H1 (cell line): ENCODE results near the gene MYH7B. TPM values are rescaled to one million over a fixed set of nuclear protein-coding genes. Genes with fewer than 3 reads are reported as not detected.

Source experiments
- CBX8 ChIP-seq: fragments of 300-800, 300-1000 bp; sonication (generic); IDR thresholded peaks from 2 replicates; pipeline ENCODE4 v1.7.1; 2016; ENCODE audit warnings: low read depth, low read length, borderline replicate concordance
- EZH2 ChIP-seq: fragments of 200-600 bp; sonication (generic); IDR thresholded peaks from 2 replicates; pipeline ENCODE4 v1.7.1; 2012; ENCODE audit warnings: low read depth, mild to moderate bottlenecking, moderate library complexity, low read length, inconsistent platforms; ENCODE audit not compliant: severe bottlenecking
- MAFK ChIP-seq: IDR thresholded peaks from 2 replicates; pipeline ENCODE4 v1.6.1; 2012; ENCODE audit warnings: low read depth, mild to moderate bottlenecking, improper control_type of control experiment, low read length
- TEAD4 ChIP-seq: IDR thresholded peaks from 2 replicates; pipeline ENCODE4 v1.6.1; 2012; ENCODE audit warnings: low read depth, low read length, inconsistent platforms, mixed read lengths
- polyA plus RNA-seq, 7 experiments: library from polyadenylated mRNA; depleted of rRNA in 3 of 7; stranded (reverse) in 5 of 7; unstranded in 2 of 7; fragments of >200 nt in 5 of 7; fragments of 200-250 nt in 2 of 7; gene quantifications; 1 replicate in 5 of 7; 2 replicates in 1 of 7; 4 replicates in 1 of 7; pipeline versions ENCODE4 v1.2.1 to v1.2.3, GENCODE V29; 2011 to 2013; ENCODE audit warnings: missing spikeins in 2 of 7, mixed read lengths in 2 of 7
- total RNA-seq: library from RNA; stranded (reverse); fragmentation: NEBNext Ultra II Directional; extraction: Animal tissue kit (Norgen Biotek cat#: 25700); gene quantifications from 2 replicates; pipeline ENCODE4 v1.2.1, GENCODE V29; 2021

Gene MYH7B
- total and polyA plus RNA-seq, 2 of the 8 experiments (the other 6 are each of a cell fraction or from before 2014, with no cell fraction given) = 0.15 to 0.30 TPM

- TF ChIP-seq CBX8 = no peak
- TF ChIP-seq TEAD4 = no peak
- no peak for TF ChIP-seq EZH2
- no peak for TF ChIP-seq MAFK
Measured at GRCh38 chr20:34925341-34925740, 30.3 kb upstream of the MYH7B start (continued).
